GM23248 (cell line): ENCODE measurements around the gene CXCR2. TPM values are rescaled to one million over a fixed set of nuclear protein-coding genes. Genes with fewer than 3 reads are reported as not detected.

Source experiments
- DNase-seq: peaks from one replicate; pipeline ENCODE4 v3.0.0-alpha.2; 2015
- H2AFZ ChIP-seq: fragments of 200-600 bp; sonication (generic); 2 replicates; pipeline ENCODE4 v1.6.1; 2016; ENCODE audit warnings: antibody characterized with exemption
- H3F3A ChIP-seq: fragments of 200-600 bp; sonication (generic); 2 replicates; pipeline ENCODE4 v1.6.1; 2016; ENCODE audit warnings: mild to moderate bottlenecking, antibody characterized with exemption, mixed run types; ENCODE audit not compliant: insufficient read depth
- H3K27ac ChIP-seq: fragments of 200-600 bp; sonication (generic); 2 replicates; pipeline ENCODE4 v1.5.1; 2016; ENCODE audit warnings: mild to moderate bottlenecking
- H3K27me3 ChIP-seq: fragments of 200-600 bp; sonication (generic); replicated peaks from 2 replicates; pipeline ENCODE4 v1.6.1; 2016; ENCODE audit warnings: mild to moderate bottlenecking; ENCODE audit not compliant: insufficient read depth
- H3K36me3 ChIP-seq: fragments of 200-600 bp; sonication (generic); 2 replicates; pipeline ENCODE4 v1.6.1; 2016; ENCODE audit warnings: low read depth, mild to moderate bottlenecking
- H3K4me1 ChIP-seq: fragments of 200-600 bp; sonication (generic); 2 replicates; pipeline ENCODE4 v1.6.1; 2016; ENCODE audit warnings: mild to moderate bottlenecking; ENCODE audit not compliant: insufficient read depth
- H3K4me2 ChIP-seq: fragments of 200-600 bp; sonication (generic); one replicate; pipeline ENCODE4 v1.6.1; 2016; ENCODE audit warnings: mild to moderate bottlenecking; ENCODE audit not compliant: unreplicated experiment
- H3K4me3 ChIP-seq: fragments of 200-600 bp; sonication (generic); 2 replicates; pipeline ENCODE4 v1.5.1; 2016; ENCODE audit warnings: mild to moderate bottlenecking
- H3K79me2 ChIP-seq: fragments of 200-600 bp; sonication (generic); 2 replicates; pipeline ENCODE4 v1.6.1; 2016; ENCODE audit warnings: mild to moderate bottlenecking; ENCODE audit not compliant: insufficient read depth
- H3K9ac ChIP-seq: fragments of 200-600 bp; sonication (generic); 2 replicates; pipeline ENCODE4 v1.6.1; 2016; ENCODE audit warnings: mild to moderate bottlenecking
- H3K9me2 ChIP-seq: fragments of 200-600 bp; sonication (generic); 2 replicates; pipeline ENCODE4 v1.6.1; 2016; ENCODE audit warnings: mixed run types, mild to moderate bottlenecking, moderate library complexity; ENCODE audit not compliant: insufficient read depth
- H3K9me3 ChIP-seq: fragments of 200-600 bp; sonication (generic); one replicate; pipeline ENCODE4 v1.6.1; 2017; ENCODE audit warnings: low read depth
- H4K20me1 ChIP-seq: fragments of 200-600 bp; sonication (generic); 2 replicates; pipeline ENCODE4 v1.6.0; 2016; ENCODE audit not compliant: insufficient read depth
- EZH2 ChIP-seq: fragments of 200-600 bp; sonication (generic); IDR thresholded peaks from 2 replicates; pipeline ENCODE4 v1.6.1; 2018; ENCODE audit warnings: antibody characterized with exemption, mild to moderate bottlenecking; ENCODE audit not compliant: insufficient read depth, poor library complexity, severe bottlenecking
- EZH2phosphoT487 ChIP-seq: fragments of 200-600 bp; sonication (generic); IDR thresholded peaks from 2 replicates; pipeline ENCODE4 v1.6.1; 2018; ENCODE audit warnings: antibody characterized with exemption, moderate library complexity, mild to moderate bottlenecking, low read depth; ENCODE audit not compliant: insufficient read depth
- WGBS, 2 experiments: methylation state at CpG; one replicate each; pipeline ENCODE4 v1.1.6; 2015 to 2017; ENCODE audit warnings: low lambda C conversion rate in 2 of 2, low coverage in 1 of 2; ENCODE audit errors: missing lambda C conversion rate in 2 of 2; 5-methylcytosine and 5-hydroxymethylcytosine counted together
- in situ Hi-C: fragments of 300-500 bp; cut with MboI; formaldehyde crosslinking; loops from 2 replicates; pipeline ENCODE4 v1.15.0; 2020
- polyA plus RNA-seq: library from polyadenylated mRNA; unstranded; fragments of >200 nt; fragmentation: Nextera tagmentation; extraction: Ambion mirVana; gene quantifications from 2 replicates; pipeline ENCODE4 v1.2.1, GENCODE V29; 2016
- total RNA-seq: library from RNA; depleted of rRNA; stranded (reverse); fragments of >200 nt; shearing (Covaris generic); gene quantifications from 2 replicates; pipeline ENCODE4 v1.2.3, GENCODE V29; 2014

The CXCR2 gene
- total and polyA plus RNA-seq, 2 experiments from 2014 or later = not detected

GRCh38 chr2:218081695-218082094, 44.1 kb upstream of the CXCR2 start:
- Histone ChIP-seq H3K4me3 (no peak overlapping the region), H3F3A (peaks cover 15% of the 10 kb centered on the region), H3K27me3 (peaks cover 72% of the 10 kb centered on the region), H2AFZ (no peak overlapping the region), H3K36me3 (no peaks in the 10 kb centered on the region), H3K79me2 (no peaks in the 10 kb centered on the region), H3K4me1 (peaks cover 14% of the 10 kb centered on the region), H3K9me2 (no peaks in the 10 kb centered on the region), H3K27ac (no peak overlapping the region), H3K9ac (no peak overlapping the region), H3K9me3 (no peaks in the 10 kb centered on the region), H4K20me1 (no peaks in the 10 kb centered on the region), H3K4me2 (peak overlapping the region; percentile 17)
- WGBS, 2 experiments = 2 to 4% methylated on average over 7 of the region's 7 CpGs
- in situ Hi-C loops = no loop called here
- peak; percentile 86 for DNase-seq
- TF ChIP-seq EZH2phosphoT487 = peak; percentile 98
- TF ChIP-seq EZH2 = no peak

GRCh38 chr2:218082586-218083351, 43.1 kb upstream of the CXCR2 start:
- H2AFZ ChIP-seq = no peak overlapping the region
- no peaks in the 10 kb centered on the region for H3K9me2 ChIP-seq
- no peak overlapping the region for H3K9ac ChIP-seq
- H3K4me2 ChIP-seq = no peak overlapping the region
- no peaks in the 10 kb centered on the region for H3K36me3 ChIP-seq
- peaks cover 65% of the 10 kb centered on the region for H3K27me3 ChIP-seq
- H3K9me3 ChIP-seq = no peaks in the 10 kb centered on the region
- no peak overlapping the region for H3K4me3 ChIP-seq
- no peak for TF ChIP-seq EZH2
- no peak for TF ChIP-seq EZH2phosphoT487
- H3K4me1 ChIP-seq = peaks cover 14% of the 10 kb centered on the region
- in situ Hi-C loops = no loop called here
- H4K20me1 ChIP-seq = no peaks in the 10 kb centered on the region
- no peak for DNase-seq
- H3K79me2 ChIP-seq = no peaks in the 10 kb centered on the region
- peaks cover 15% of the 10 kb centered on the region for H3F3A ChIP-seq
- no peak overlapping the region for H3K27ac ChIP-seq
- 48 to 49% methylated on average over 14 of the region's 14 CpGs for WGBS, 2 experiments

- no peaks in the 10 kb centered on the region for H3K9me3 ChIP-seq
- H3F3A ChIP-seq = peaks cover 15% of the 10 kb centered on the region
- peaks cover 14% of the 10 kb centered on the region for H3K4me1 ChIP-seq
- no peak overlapping the region for H3K4me3 ChIP-seq
- no peaks in the 10 kb centered on the region for H4K20me1 ChIP-seq
- H3K27me3 ChIP-seq = peaks cover 65% of the 10 kb centered on the region
- DNase-seq = no peak
- H3K79me2 ChIP-seq = no peaks in the 10 kb centered on the region
- in situ Hi-C loops = no loop called here
- no peak overlapping the region for H3K4me2 ChIP-seq
- H3K36me3 ChIP-seq = no peaks in the 10 kb centered on the region
- no peak overlapping the region for H3K9ac ChIP-seq
- no peak for TF ChIP-seq EZH2
- TF ChIP-seq EZH2phosphoT487 = no peak
- H3K9me2 ChIP-seq = no peaks in the 10 kb centered on the region
- H2AFZ ChIP-seq = no peak overlapping the region
- 93 to 97% methylated on average over 3 of the region's 3 CpGs for WGBS, 2 experiments
- no peak overlapping the region for H3K27ac ChIP-seq
Measured at GRCh38 chr2:218083352-218083676, 42.5 kb upstream of the CXCR2 start.

GRCh38 chr2:218086478-218086877, 39.4 kb upstream of the CXCR2 start:
- TF ChIP-seq EZH2phosphoT487 (no peak), EZH2 (no peak)
- H3K27me3 ChIP-seq = peaks cover 69% of the 10 kb centered on the region
- in situ Hi-C loops = no loop called here

More at GRCh38 chr2:218086478-218086877, 39.4 kb upstream of the CXCR2 start:
- no peaks in the 10 kb centered on the region for H3K79me2 ChIP-seq
- H3K9ac ChIP-seq = no peak overlapping the region
- DNase-seq = no peak
- H3K4me2 ChIP-seq = no peak overlapping the region
- H2AFZ ChIP-seq = no peak overlapping the region
- no peak overlapping the region for H3K27ac ChIP-seq
- no peaks in the 10 kb centered on the region for H3K9me3 ChIP-seq
- H3K36me3 ChIP-seq = no peaks in the 10 kb centered on the region
- H3F3A ChIP-seq = peaks cover 10% of the 10 kb centered on the region
- H3K9me2 ChIP-seq = no peaks in the 10 kb centered on the region
- no peak overlapping the region for H3K4me3 ChIP-seq
- peaks cover 9% of the 10 kb centered on the region for H3K4me1 ChIP-seq
- no peaks in the 10 kb centered on the region for H4K20me1 ChIP-seq
